HCT116 (cell line): ENCODE data around the gene EFHD1. TPM values are rescaled to one million over a fixed set of nuclear protein-coding genes. Genes with fewer than 3 reads are reported as not detected.

Experiments used
- CBX3 ChIP-seq: IDR thresholded peaks from 2 replicates; pipeline ENCODE4 v1.6.1; 2012; ENCODE audit warnings: low read depth
- JUND ChIP-seq: IDR thresholded peaks from 2 replicates; pipeline ENCODE4 v1.6.1; 2012
- POLR2AphosphoS5 ChIP-seq: IDR thresholded peaks from 2 replicates; pipeline ENCODE4 v1.6.1; 2011; ENCODE audit warnings: mild to moderate bottlenecking, low read depth, low read length, moderate library complexity
- RAD21 ChIP-seq: IDR thresholded peaks from 2 replicates; pipeline ENCODE4 v1.6.1; 2012; ENCODE audit warnings: low read depth, mild to moderate bottlenecking
- ZFX ChIP-seq: fragments of 450-650 bp; IDR thresholded peaks from 2 replicates; pipeline ENCODE4 v1.6.1; 2017
- total RNA-seq: library from RNA; stranded (reverse); gene quantifications from one replicate; pipeline ENCODE4 v1.2.1, GENCODE V29; 2021; ENCODE audit not compliant: unreplicated experiment
- TF ChIP-seq, protein P1 (sequence below): IDR thresholded peaks from 2 replicates; pipeline ENCODE4 v1.6.1; 2012

EFHD1 gene
- total RNA-seq, 1 experiment from 2014 or later, result 0.52 TPM

DNA sequence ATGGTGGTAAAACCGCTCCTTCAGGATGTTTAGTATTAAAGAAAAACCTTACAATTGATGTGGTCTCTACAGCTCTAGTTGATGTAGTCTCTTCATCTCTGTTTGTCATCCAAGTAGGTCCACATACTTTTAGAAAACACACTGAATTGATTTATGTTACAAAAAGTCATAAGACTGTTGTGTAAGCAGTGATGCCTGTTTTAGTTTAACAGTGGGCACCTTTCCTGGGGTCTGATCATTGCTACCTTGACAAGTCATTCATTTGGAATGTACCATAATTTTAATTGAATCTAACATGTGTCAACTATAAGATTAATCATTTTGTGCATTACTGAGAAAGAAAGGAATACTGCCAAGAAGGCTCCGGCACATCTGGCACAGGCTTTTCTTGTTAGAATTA lies 98.1 kb downstream of the EFHD1 start (continued):
- TF ChIP-seq CBX3 (no peak), JUND (no peak), POLR2AphosphoS5 (no peak), RAD21 (no peak), ZFX (no peak)
- TF ChIP-seq, protein P1, sequence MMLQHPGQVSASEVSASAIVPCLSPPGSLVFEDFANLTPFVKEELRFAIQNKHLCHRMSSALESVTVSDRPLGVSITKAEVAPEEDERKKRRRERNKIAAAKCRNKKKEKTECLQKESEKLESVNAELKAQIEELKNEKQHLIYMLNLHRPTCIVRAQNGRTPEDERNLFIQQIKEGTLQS, result no peak

Other genes with a start within 250 kb of the EFHD1 start
- 0.10 TPM for gene ALPG, start 226.8 kb upstream of the EFHD1 start, total RNA-seq
- not detected for gene ALPI, start 177.5 kb upstream of the EFHD1 start, total RNA-seq
- not detected for gene ECEL1, start 145.8 kb upstream of the EFHD1 start, total RNA-seq
- not detected for gene PRSS56, start 113.2 kb upstream of the EFHD1 start, total RNA-seq
- gene CHRND, start 107.4 kb upstream of the EFHD1 start, total RNA-seq, result not detected
- not detected for gene CHRNG, start 93.9 kb upstream of the EFHD1 start, total RNA-seq
- 6.0 TPM for gene TIGD1, start 83.0 kb upstream of the EFHD1 start, total RNA-seq
- gene EIF4E2, start 82.9 kb upstream of the EFHD1 start, total RNA-seq, result 58.6 TPM
- 60.6 TPM for gene GIGYF2, start 63.7 kb downstream of the EFHD1 start, total RNA-seq
- not detected for gene KCNJ13, start 143.0 kb downstream of the EFHD1 start, total RNA-seq
- 14.0 TPM for gene SNORC, start 236.7 kb downstream of the EFHD1 start, total RNA-seq